GM12865 (cell line): Measurements from ENCODE around the gene MDH1B.

ENCODE experiments used
- DNase-seq: peaks from one replicate; pipeline ENCODE4 v3.0.0; 2010; ENCODE audit warnings: low read depth
- H3K4me3 ChIP-seq: 2 replicates; pipeline ENCODE4 v1.5.1; 2011; ENCODE audit warnings: mild to moderate bottlenecking, low read depth, low read length, control low read depth
- CTCF ChIP-seq: IDR thresholded peaks from 2 replicates; pipeline ENCODE4 v1.5.1; 2011; ENCODE audit warnings: low read length, control low read depth, low read depth, inconsistent platforms; ENCODE audit not compliant: insufficient read depth; ENCODE audit errors: missing control alignments

MDH1B gene

GRCh38 chr2:206766057-206766930, 1.2 kb upstream of the MDH1B start:
- peak overlapping the region; percentile 69 for H3K4me3 ChIP-seq
- no peak for TF ChIP-seq CTCF
- no peak for DNase-seq

GRCh38 chr2:206764673-206765241, 371 bp downstream of the MDH1B start:
- TF ChIP-seq CTCF: no peak
- H3K4me3 ChIP-seq: peak overlapping the region; percentile 69
- peak; percentile 7 for DNase-seq

GRCh38 chr2:206756816-206757215, 8.3 kb downstream of the MDH1B start:
- no peak for DNase-seq
- no peak for TF ChIP-seq CTCF
- no peak overlapping the region for H3K4me3 ChIP-seq

GRCh38 chr2:206740800-206741199, 24.3 kb downstream of the MDH1B start:
- H3K4me3 ChIP-seq: no peak overlapping the region
- no peak for TF ChIP-seq CTCF
- DNase-seq: no peak

GRCh38 chr2:206739271-206739670, 25.9 kb downstream of the MDH1B start:
- DNase-seq: no peak
- no peak overlapping the region for H3K4me3 ChIP-seq
- TF ChIP-seq CTCF: no peak

GRCh38 chr2:206736935-206737334, 28.2 kb downstream of the MDH1B start:
- TF ChIP-seq CTCF: no peak
- no peak for DNase-seq
- no peak overlapping the region for H3K4me3 ChIP-seq
